K562 treated with DMSO at 1 percent for 24 hours (cell line): ENCODE data around the gene ETV5. TPM values are rescaled to one million over a fixed set of nuclear protein-coding genes. Genes with fewer than 3 reads are reported as not detected.

ENCODE experiments used
- total RNA-seq: library from RNA; unstranded; fragments of 300-600 nt; gene quantifications from 2 replicates; pipeline ENCODE4 v1.2.3, GENCODE V29; 2022; ENCODE audit warnings: low read depth; ENCODE audit not compliant: insufficient read depth

The ETV5 gene
- total RNA-seq = 17.3 and 17.6 TPM in 2 replicates

GRCh38 chr3:186108941-186109865 lies at the start of gene ETV5:
TSS of gene ETV5 (minus strand) at chr3:186109089. CDS start at chr3:186105868, 3,221 bp downstream.

Other genes starting within 250 kb of the ETV5 start
- 111 and 117 TPM in 2 replicates for gene TRA2B, start 171.1 kb downstream of the ETV5 start, total RNA-seq